Keratinocyte (primary cell): ENCODE data around the gene PARN. TPM values are rescaled to one million over a fixed set of nuclear protein-coding genes. Genes with fewer than 3 reads are reported as not detected.

Source experiments
- DNase-seq: peaks from one replicate; pipeline ENCODE4 v3.0.0-alpha.2; 2011; ENCODE audit warnings: low read depth, missing footprints, low spot score
- FAIRE-seq: peaks from 2 replicates; lab custom pipeline; 2011; peaks lifted over from hg19 to GRCh38; lab: Jason Lieb, UNC
- H2AFZ ChIP-seq: 2 replicates; pipeline ENCODE4 v1.6.0; 2012; ENCODE audit warnings: low read length, control low read depth, inconsistent platforms; ENCODE audit not compliant: control insufficient read depth
- H3K27ac ChIP-seq: 2 replicates; pipeline ENCODE4 v1.5.1; 2011; ENCODE audit warnings: low read length; ENCODE audit not compliant: control insufficient read depth, insufficient read depth
- H3K27me3 ChIP-seq: 3 replicates; pipeline ENCODE4 v1.6.0; 2011; ENCODE audit warnings: low read length; ENCODE audit not compliant: control insufficient read depth, insufficient read depth; ENCODE audit errors: extremely low read depth
- H3K36me3 ChIP-seq, 2 experiments: 2 replicates in 1 of 2; 3 replicates in 1 of 2; pipeline ENCODE4 v1.5.1; 2011; ENCODE audit warnings: low read length in 2 of 2, mild to moderate bottlenecking in 1 of 2; ENCODE audit not compliant: control insufficient read depth in 2 of 2, insufficient read depth in 2 of 2; ENCODE audit errors: extremely low read depth in 1 of 2
- H3K4me1 ChIP-seq: 3 replicates; pipeline ENCODE4 v1.5.1; 2011; ENCODE audit warnings: low read length; ENCODE audit not compliant: control insufficient read depth, insufficient read depth; ENCODE audit errors: extremely low read depth
- H3K4me2 ChIP-seq: 3 replicates; pipeline ENCODE4 v1.6.0; 2011; ENCODE audit warnings: low read depth, low read length; ENCODE audit not compliant: control insufficient read depth, insufficient read depth; ENCODE audit errors: extremely low read depth
- H3K4me3 ChIP-seq, 3 experiments: fragments of 200-600 bp in 1 of 3; sonication (generic) in 1 of 3; 2 replicates in 2 of 3; 3 replicates in 1 of 3; pipeline ENCODE4 v1.5.1; 2011 to 2016; ENCODE audit warnings: low read length in 3 of 3, mild to moderate bottlenecking in 3 of 3, control low read depth in 2 of 3, inconsistent platforms in 1 of 3, low read depth in 1 of 3, mixed read lengths in 1 of 3, mixed run types in 1 of 3, moderate library complexity in 1 of 3; ENCODE audit not compliant: control insufficient read depth in 2 of 3, insufficient read depth in 2 of 3; ENCODE audit errors: extremely low read depth in 1 of 3
- H3K79me2 ChIP-seq: 2 replicates; pipeline ENCODE4 v1.6.0; 2012; ENCODE audit warnings: low read length; ENCODE audit not compliant: control insufficient read depth, insufficient read depth
- H3K9ac ChIP-seq: 3 replicates; pipeline ENCODE4 v1.6.0; 2011; ENCODE audit warnings: low read length; ENCODE audit not compliant: control insufficient read depth, insufficient read depth; ENCODE audit errors: extremely low read depth
- H3K9me1 ChIP-seq: 3 replicates; pipeline ENCODE4 v1.6.0; 2011; ENCODE audit warnings: low read length; ENCODE audit not compliant: control insufficient read depth, insufficient read depth; ENCODE audit errors: extremely low read depth
- H3K9me3 ChIP-seq: 2 replicates; pipeline ENCODE4 v1.5.1; 2012; ENCODE audit warnings: low read depth, low read length; ENCODE audit not compliant: control insufficient read depth
- H4K20me1 ChIP-seq: 3 replicates; pipeline ENCODE4 v1.6.0; 2011; ENCODE audit warnings: low read length; ENCODE audit not compliant: control insufficient read depth, insufficient read depth; ENCODE audit errors: extremely low read depth
- EZH2 ChIP-seq: IDR thresholded peaks from one replicate; pipeline ENCODE4 v1.6.1; 2012; ENCODE audit warnings: inconsistent platforms, mild to moderate bottlenecking, low read length, moderate library complexity
- dilution Hi-C: fragments of 300-500 bp; cut with MboI; formaldehyde crosslinking; loops from one replicate; pipeline ENCODE4 v1.7.0; 2020; ENCODE audit warnings: low sequenced_read_pairs; ENCODE audit not compliant: extremely low pct_ligation_motif_present
- polyA plus RNA-seq, 5 experiments: library from polyadenylated mRNA; depleted of rRNA in 3 of 5; stranded (reverse) in 3 of 5; stranded (forward) in 1 of 5; unstranded in 1 of 5; fragments of >200 nt; gene quantifications; 1 replicate in 1 of 5; 2 replicates in 3 of 5; 3 replicates in 1 of 5; pipeline versions ENCODE4 v1.2.1 to v1.2.3, GENCODE V29; 2011 to 2012; ENCODE audit warnings: missing spikeins in 2 of 5, low read depth in 1 of 5, low replicate concordance in 1 of 5
- TF ChIP-seq, protein P1 (sequence below), 3 experiments: IDR thresholded peaks in 1 of 3; conservative IDR thresholded peaks in 1 of 3; optimal IDR thresholded peaks in 1 of 3; 2 replicates in 2 of 3; 3 replicates in 1 of 3; pipeline versions ENCODE3 to v1.5.1; 2011; ENCODE audit warnings: low read length in 3 of 3, mild to moderate bottlenecking in 3 of 3, moderate library complexity in 2 of 3, control low read depth in 1 of 3, inconsistent platforms in 1 of 3; ENCODE audit not compliant: insufficient read depth in 2 of 3; ENCODE audit errors: extremely low read depth in 1 of 3

The PARN gene
- polyA plus RNA-seq, 1 donor (not counting 4 experiments of a cell fraction or from before 2014, with no cell fraction given): 40.8 TPM

DNA sequence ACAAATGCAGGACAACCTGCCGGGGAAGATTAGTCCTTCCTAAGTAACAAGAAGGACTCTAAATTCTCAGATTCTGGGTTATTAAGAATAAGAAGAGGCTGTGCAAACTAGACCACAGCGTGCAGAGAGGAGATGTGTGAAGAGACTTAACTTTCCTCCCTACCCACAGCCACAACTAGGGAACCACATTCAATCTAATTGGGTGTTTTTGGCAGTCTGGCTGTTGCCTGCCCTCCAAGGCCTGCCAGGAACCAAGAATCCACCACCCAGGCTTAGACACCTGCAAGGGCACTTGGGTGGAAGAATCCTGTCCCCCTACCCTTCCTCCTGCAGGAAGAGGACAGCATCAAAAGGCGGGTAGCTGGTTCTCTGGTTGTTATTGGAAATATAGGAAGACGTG is 202.0 kb downstream of the PARN start:
- no peak overlapping the region for H3K4me3 ChIP-seq

DNA sequence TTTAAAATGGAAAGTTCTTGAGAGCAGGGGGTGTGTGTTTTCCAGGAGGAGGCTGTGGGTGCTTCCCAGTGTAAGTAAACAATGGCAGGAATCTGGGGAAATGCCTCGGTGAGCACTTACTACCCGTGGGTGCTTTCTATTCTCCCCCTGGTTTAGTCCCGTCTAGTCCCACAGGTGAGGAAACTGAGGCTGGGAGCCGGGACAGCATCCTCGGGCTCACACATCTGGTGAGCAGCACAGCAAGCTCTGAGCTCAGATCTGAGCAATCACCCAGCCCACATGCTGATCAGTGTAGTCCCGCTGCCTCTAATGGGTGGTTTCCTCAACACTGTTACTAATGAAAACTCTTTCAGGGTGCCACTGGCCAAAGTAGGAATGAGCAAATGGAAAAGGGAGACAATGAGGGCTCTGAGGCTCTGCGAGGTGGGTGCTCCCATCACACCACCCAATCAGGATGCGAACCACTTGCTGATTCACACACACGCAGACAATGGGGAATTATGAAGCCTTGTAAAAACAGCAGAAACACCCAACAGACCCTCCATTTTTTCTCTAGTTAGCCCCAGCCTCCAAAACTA is 202.6 kb downstream of the PARN start:
- Histone ChIP-seq H4K20me1 (no peaks in the 10 kb centered on the region), H3K4me3 (no peak overlapping the region), H3K9ac (no peak overlapping the region), H3K36me3 (peaks cover 0 to 6% of the 10 kb centered on the region in 2 experiments), H3K4me1 (peaks cover 16% of the 10 kb centered on the region), H2AFZ (no peak overlapping the region), H3K27ac (no peak overlapping the region), H3K27me3 (no peaks in the 10 kb centered on the region), H3K9me3 (no peaks in the 10 kb centered on the region), H3K4me2 (no peak overlapping the region), H3K79me2 (no peaks in the 10 kb centered on the region), H3K9me1 (no peaks in the 10 kb centered on the region)
- TF ChIP-seq EZH2: no peak
- DNase-seq: no peak
- FAIRE-seq: peak; percentile 13
- dilution Hi-C loops: no loop called here

More for the DNA sequence above, 202.0 kb downstream of the PARN start:
- no peaks in the 10 kb centered on the region for H3K79me2 ChIP-seq
- no peak for DNase-seq
- no peak overlapping the region for H3K9ac ChIP-seq
- H4K20me1 ChIP-seq: no peaks in the 10 kb centered on the region
- no peak overlapping the region for H3K4me2 ChIP-seq
- dilution Hi-C loops: no loop called here
- no peak overlapping the region for H3K27ac ChIP-seq
- no peak for FAIRE-seq
- no peak for TF ChIP-seq EZH2
- TF ChIP-seq, protein P1, sequence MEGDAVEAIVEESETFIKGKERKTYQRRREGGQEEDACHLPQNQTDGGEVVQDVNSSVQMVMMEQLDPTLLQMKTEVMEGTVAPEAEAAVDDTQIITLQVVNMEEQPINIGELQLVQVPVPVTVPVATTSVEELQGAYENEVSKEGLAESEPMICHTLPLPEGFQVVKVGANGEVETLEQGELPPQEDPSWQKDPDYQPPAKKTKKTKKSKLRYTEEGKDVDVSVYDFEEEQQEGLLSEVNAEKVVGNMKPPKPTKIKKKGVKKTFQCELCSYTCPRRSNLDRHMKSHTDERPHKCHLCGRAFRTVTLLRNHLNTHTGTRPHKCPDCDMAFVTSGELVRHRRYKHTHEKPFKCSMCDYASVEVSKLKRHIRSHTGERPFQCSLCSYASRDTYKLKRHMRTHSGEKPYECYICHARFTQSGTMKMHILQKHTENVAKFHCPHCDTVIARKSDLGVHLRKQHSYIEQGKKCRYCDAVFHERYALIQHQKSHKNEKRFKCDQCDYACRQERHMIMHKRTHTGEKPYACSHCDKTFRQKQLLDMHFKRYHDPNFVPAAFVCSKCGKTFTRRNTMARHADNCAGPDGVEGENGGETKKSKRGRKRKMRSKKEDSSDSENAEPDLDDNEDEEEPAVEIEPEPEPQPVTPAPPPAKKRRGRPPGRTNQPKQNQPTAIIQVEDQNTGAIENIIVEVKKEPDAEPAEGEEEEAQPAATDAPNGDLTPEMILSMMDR (optimal IDR thresholded peaks at IDR 0.05 in 1 of 3, IDR thresholded peaks at IDR 0.05 in 1 of 3, conservative IDR thresholded peaks at IDR 0.05 in 1 of 3; ENCODE audit: extremely low read depth in 1 of 3, insufficient read depth in 2 of 3, low read length in 3 of 3): no peak
- peaks cover 14% of the 10 kb centered on the region for H3K4me1 ChIP-seq
- no peaks in the 10 kb centered on the region for H3K9me3 ChIP-seq
- no peaks in the 10 kb centered on the region for H3K9me1 ChIP-seq
- no peak overlapping the region for H2AFZ ChIP-seq
- peaks cover 0 to 6% of the 10 kb centered on the region in 2 experiments for H3K36me3 ChIP-seq
- no peaks in the 10 kb centered on the region for H3K27me3 ChIP-seq

DNA sequence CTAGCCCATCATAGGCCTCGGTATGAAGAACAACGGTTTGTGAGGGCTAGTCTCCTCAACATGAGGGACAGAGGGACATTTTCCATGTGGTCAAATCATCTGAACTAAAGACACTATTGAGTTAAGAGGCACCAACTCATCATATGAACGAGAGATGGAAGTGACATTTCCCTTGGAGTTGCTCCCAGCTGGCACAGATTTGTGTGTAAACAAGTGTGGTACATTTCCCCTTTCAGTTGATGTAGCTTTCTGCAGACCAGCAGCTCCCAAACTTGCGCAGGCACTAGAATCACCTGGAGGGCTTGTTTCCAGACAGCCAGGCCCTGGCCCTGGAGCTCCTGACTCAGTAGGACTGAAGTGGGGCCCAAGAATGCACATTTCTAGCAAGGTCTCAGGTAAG is 205.5 kb downstream of the PARN start:
- Histone ChIP-seq H3K4me3 (no peak overlapping the region), H3K27me3 (no peaks in the 10 kb centered on the region), H3K4me1 (peaks cover 16% of the 10 kb centered on the region), H4K20me1 (no peaks in the 10 kb centered on the region), H3K36me3 (peaks cover 0 to 7% of the 10 kb centered on the region in 2 experiments), H3K9ac (no peak overlapping the region), H2AFZ (no peak overlapping the region), H3K9me3 (no peaks in the 10 kb centered on the region), H3K79me2 (no peaks in the 10 kb centered on the region), H3K9me1 (no peaks in the 10 kb centered on the region), H3K27ac (no peak overlapping the region), H3K4me2 (no peak overlapping the region)
- dilution Hi-C loops: no loop called here
- DNase-seq: no peak
- TF ChIP-seq, protein P1 (optimal IDR thresholded peaks at IDR 0.05 in 1 of 3, IDR thresholded peaks at IDR 0.05 in 1 of 3, conservative IDR thresholded peaks at IDR 0.05 in 1 of 3; ENCODE audit: extremely low read depth in 1 of 3, insufficient read depth in 2 of 3, low read length in 3 of 3): no peak
- TF ChIP-seq EZH2: no peak
- FAIRE-seq: no peak
